Measurements from ENCODE around the gene SLC39A3.

- TF ChIP-seq CTCF (IDR thresholded peaks at IDR 0.05) (no peak), POLR2A (IDR thresholded peaks at IDR 0.05) (no peak), EP300 (IDR thresholded peaks at IDR 0.05) (no peak)
Measured at GRCh38 chr19:2685204-2685704, 54.6 kb downstream of the SLC39A3 start.
